CD4-positive, alpha-beta T cell treated with Interleukin-2 at 100 ng/mL for 4 hours (primary cell): Measurements from ENCODE around the gene ABCA7.
A peak's percentile ranks its signal among the peaks of the same experiment; 100 is the strongest.

Source experiments
- DNase-seq: peaks from one replicate; pipeline ENCODE4 v3.0.0-alpha.2; 2020; ENCODE audit warnings: low spot score

ABCA7 gene

DNA sequence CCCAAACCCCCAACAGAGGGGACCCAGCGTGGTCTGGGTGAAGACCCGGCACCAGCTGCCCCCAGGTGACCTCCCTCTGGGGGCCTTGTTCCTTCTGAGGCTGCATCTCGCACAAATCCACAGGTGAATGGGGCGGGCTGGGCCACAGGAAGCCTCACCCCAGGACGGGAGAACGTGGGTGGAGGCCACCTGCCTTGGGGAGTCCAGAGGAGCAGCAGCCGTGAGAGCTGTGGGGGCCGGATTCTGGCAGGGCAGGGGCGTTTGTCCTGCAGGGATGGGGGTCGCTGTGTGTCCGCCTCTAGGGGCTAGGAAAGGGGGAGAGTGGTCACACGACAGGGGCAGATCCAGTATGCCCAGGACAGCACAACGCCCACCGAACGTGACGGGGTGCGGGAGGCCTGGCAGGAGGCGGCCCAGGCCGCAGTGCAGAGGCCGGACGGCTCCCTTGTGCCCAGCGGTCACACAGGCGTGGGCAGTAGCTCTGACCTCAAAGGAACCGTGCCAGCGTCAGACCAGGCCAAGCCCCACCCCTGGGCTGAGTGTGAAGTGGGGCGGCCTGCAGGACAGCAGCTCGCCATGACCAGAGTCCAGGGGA is 48.6 kb downstream of the ABCA7 start:
- DNase-seq, result no peak

DNA sequence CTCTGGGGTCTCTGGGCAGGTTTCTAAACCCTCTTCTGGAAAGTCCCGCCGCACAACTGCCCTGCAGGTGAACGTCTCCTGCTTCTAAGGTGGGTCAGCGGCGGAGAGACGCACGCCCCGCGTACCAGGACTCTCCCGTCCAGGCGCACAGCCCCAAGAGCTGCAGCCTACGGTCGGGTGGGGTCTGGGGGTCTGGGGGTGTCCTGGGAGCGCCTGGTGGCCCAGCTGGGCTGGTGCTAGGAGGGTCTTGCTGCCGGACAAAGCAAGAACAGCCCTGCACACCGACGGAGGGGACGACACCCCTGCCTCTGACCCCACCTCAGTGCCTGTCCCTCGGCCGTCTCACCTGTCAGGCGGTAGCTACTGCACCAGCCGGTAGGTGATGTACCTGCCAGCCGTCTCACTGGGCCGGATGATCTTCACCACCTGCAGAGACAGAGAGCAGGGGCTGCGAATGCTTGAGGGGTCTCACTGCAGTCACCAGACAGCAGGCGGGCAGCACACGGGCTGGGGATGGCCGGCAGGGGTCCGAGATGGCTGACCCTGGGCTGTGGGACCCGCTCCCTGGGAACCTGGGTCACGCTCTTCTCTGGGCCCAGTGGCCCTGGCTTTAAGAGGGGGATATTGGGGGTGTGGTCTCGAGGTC is 49.3 kb downstream of the ABCA7 start:
- no peak for DNase-seq

GRCh38 chr19:1089891-1090290 is 50.0 kb downstream of the ABCA7 start:
- DNase-seq, result peak; percentile 56

DNA sequence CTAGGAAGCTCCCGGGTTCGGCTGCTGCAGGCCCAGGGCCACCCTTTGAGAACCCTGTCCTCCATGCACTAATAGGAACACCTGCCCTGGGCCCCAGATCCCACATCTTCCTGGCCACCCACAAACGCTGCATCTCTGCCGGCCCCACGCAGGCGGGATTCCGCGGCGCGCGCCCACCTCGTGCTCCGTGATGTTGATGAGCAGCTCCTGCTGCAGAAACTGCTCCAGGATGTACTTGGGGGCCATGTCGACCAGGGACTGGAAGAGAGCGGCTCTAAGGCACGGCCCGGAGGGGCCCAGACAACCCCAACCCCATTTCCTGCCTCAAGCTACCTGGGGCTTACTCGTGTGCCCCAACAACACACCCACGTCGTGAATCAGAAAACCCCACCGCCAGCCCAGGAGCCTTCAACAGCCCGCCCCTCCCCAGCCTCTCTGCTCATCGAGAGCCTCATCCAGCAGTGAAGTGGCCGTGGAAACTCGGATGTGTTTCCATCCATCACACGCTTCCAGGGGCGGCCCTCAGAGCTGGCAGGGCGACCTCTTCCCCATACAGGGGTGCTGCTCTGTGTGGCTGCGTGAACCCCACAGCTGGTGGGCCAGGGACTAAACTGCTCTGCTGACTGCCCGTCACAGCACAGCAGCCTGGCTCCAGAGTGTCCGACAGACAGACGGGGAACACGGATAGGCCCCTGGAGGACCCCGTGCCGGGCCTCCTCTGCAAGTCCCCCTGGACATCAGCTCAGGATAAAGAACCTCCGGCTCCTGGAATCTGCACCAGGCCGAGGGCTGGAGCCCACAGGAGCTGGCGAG is 51.0 kb downstream of the ABCA7 start:
- no peak for DNase-seq

DNA sequence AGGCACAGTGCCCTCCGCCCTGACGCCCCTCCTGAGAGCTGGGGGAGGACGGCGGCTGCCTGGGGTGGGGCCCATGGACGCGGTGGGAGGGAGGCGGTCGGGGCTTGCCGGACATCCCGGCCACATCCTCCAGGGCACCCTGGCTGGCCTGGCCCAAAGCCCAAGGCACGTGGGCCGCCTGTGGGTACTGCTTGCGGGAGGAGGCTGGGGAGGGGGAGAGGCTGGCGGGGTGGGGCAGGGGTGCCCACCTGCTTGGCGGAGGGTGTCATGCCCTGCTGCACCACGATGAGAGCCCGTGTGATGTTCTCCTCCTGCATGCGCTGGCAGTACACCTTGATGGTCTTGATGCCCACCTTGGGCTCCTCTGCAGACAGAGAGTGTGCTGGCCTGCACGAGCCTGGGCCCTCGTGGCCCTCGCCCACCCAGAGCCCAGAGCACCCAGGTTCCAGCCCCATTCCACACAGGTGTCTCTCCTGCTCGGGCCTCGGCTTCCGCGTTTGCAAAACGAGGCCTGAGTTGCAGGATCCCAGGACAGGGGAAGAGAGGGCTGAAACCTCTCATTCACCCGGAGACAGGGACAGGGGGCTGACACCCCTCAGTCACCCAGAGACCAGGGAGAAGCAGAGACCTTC is 51.8 kb downstream of the ABCA7 start:
- no peak for DNase-seq

DNA sequence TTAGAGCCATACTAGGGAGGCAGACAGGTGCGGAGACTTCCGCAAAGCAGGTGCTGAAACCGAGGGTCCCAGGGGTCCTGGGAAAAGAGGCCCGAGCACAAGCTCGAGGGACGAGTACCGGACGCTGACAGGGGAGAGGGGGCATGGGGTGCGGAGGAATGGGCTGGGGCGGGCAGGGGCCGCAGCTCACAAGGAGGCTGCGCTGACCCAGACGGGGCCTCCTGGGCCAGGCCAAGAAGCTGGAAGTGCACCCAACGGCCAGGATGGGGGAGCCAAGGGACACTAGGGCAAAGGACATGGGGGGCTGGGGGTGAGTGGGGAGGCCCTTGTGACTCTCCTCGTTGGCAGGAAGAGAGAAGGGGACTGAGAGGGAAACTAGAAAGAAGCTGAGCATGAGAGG is 53.4 kb downstream of the ABCA7 start:
- DNase-seq, result no peak

DNA sequence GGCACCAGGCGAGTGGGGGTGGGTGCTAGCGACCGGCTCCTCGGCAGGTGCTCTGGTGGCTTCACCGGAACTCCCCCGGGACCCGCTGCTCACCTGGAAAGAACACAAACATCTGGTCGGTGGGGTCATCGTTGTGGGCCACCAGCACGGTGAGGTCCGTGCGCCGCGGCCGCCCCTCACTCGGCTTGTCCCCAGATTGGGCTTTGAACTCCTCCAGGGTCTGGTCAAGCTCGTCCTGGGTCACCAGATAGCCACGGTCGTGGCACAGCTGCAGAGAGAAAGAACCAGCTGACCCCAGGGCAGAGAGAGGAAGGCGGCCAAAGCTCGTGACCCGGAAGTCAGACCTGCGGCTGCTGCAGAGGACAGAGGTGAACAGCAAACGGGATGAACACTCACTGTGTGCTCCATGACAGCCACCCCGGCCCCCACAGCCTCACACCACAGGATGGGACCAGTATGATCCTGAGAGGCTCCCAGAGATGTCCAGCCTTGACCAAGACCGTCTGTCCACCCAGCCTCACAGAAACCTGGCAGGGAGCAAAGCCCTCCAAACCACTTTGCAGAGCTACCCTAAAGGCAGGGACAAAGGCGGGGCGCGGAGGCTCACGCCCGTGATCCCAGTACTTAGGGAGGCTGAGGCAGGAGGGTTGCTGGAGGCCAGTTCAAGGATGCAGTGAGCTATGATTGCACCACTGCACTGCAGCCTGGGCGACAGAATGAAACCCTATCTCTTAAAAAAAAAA is 54.1 kb downstream of the ABCA7 start:
- no peak for DNase-seq

DNA sequence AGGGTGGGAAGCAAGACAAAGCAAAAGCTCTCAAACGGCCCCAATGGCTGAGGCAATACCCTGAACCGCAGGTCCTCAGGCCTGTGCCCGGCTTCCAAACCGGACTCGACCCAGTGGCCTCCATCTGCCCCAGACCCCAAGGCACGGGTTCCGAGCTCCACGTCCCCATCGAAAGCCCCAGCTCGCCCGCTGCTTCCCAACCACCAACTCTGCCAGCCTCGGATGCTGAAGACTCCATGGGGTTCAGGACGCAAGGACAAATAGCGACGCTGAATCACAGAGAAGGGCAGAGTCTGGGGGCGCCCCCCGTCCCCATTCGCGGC is 54.7 kb downstream of the ABCA7 start:
- DNase-seq, result no peak

DNA sequence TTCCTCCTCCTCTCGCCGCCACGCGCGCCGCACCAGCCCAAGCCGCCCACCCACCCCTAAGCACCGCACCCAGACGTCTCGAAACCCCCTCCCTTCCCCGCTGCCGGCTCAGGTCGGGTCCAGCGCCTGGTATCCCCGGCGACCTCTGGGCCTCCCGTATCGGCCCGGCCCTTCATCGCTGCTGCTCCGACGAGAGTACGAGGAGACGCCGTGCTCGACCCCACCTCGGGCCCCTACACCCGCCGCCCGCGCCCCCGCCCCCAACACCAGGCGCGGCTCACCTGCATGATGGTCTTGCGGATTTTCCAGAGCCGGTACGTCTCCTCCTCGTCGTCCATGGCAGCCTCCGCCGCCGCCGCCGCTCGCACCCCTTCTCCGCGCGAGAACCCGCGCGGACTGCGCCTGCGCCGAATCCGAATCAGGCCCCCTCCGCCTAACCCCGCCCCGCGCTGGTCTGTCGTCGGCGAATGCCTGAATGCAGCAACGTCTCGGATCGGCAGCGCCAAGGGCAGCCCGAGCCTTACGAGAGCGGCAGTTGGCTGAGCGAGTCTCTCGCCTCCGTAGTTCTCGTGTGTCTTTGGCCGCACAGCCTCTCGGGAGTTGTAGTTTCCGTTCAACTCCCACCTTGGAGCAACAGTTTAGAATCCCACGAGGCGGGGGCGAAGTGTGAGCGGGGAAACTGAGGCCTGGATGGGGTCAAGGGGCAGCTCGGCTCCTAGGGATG is 55.2 kb downstream of the ABCA7 start, which contains the start of gene POLR2E:
TSS of gene POLR2E (minus strand) at position 398 of the 724 bp plus-strand sequence. CDS start at position 338, 60 bp downstream.
- peak; percentile 98 for DNase-seq

GRCh38 chr19:1097810-1098176 is 57.9 kb downstream of the ABCA7 start:
- no peak for DNase-seq

- DNase-seq, result no peak
Observed at GRCh38 chr19:1098177-1099051, 58.5 kb downstream of the ABCA7 start.

- no peak for DNase-seq
Observed at GRCh38 chr19:1101337-1101698, 61.4 kb downstream of the ABCA7 start.

DNA sequence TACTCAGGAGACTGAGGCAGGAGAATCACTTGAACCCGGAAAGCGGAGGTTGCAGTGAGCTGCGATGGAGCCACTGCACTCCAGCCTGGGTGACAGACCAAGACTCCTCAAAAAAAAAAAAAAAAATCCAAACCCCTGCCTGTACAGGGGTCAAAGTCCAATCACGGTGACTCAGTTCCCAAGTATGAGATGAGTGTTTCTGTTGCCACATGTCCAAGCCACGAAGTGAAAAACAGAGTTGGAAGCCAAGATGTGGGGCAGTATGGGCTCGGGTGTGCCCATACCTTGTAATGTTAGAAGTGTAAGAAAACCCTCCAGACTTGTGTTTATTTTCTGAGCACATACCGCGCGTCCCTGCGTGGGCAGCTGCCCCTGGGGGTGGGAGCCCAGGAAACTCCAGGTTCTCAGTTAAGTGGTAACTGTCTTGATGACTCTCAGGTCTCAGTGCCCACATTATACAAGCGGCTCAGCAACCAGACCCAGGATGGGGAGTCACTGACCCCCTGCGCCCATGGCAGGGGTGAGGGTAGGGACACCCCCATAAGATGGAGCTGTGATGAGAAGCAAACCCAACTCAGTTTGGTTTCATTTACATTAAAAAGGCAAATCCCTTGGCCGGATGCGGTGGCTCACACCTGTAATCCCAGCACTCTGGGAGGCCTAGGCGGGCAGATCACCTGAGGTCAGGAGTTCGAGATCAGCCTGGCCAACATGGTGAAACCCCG is 62.7 kb downstream of the ABCA7 start:
- DNase-seq, result peak; percentile 56

- no peak for DNase-seq
Observed at GRCh38 chr19:1103132-1103707, 63.3 kb downstream of the ABCA7 start.

DNA sequence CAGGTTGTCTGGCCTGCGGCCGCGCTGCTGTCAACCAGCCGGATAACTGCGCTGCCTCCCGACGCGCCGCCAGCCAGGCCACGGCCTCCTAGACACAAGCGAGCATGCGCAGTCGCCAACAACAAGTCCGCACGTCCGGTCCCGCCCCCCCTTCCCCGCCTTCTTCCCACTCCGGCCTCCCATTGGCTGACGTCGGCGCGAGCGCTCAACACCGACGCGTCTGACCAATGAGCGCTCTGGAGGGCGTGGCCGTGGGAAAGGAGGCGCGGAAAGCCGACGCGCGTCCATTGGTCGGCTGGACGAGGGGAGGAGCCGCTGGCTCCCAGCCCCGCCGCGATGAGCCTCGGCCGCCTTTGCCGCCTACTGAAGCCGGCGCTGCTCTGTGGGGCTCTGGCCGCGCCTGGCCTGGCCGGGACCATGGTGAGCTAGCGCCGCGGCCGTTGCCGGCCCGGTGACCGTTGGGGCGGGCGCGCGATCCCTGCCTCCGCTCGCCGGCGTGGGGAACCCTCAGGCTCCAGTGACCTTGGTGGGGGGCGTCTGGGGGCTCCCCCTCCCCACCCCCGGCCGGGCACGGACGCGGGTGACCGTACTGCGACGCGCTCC is 63.9 kb downstream of the ABCA7 start, which contains the start of gene GPX4:
TSS of gene GPX4 (plus strand) at position 287 of the 603 bp plus-strand sequence. CDS start at position 337, 50 bp downstream.
- peak; percentile 98 for DNase-seq

- DNase-seq, result peak; percentile 55
Observed at GRCh38 chr19:1104311-1105007, 64.6 kb downstream of the ABCA7 start.

GRCh38 chr19:1105008-1105872 is 65.3 kb downstream of the ABCA7 start:
- no peak for DNase-seq
